Colonic mucosa (tissue), 4 donors: ENCODE measurements around the gene CHST3. TPM values are rescaled to one million over a fixed set of nuclear protein-coding genes. Genes with fewer than 3 reads are reported as not detected.

Source experiments
- DNase-seq: peaks from one replicate; pipeline ENCODE4 v3.0.0-alpha.2; 2020
- H3K27ac ChIP-seq: fragments of 200-600 bp; one replicate; pipeline ENCODE4 v1.8.0; 2021
- H3K27me3 ChIP-seq: fragments of 200-600 bp; one replicate; pipeline ENCODE4 v1.8.0; 2021
- H3K36me3 ChIP-seq: fragments of 200-600 bp; one replicate; pipeline ENCODE4 v1.8.0; 2021
- H3K4me1 ChIP-seq: fragments of 200-600 bp; one replicate; pipeline ENCODE4 v1.8.0; 2021; ENCODE audit warnings: mild to moderate bottlenecking
- H3K4me3 ChIP-seq: fragments of 200-600 bp; one replicate; pipeline ENCODE4 v1.8.0; 2021
- H3K9ac ChIP-seq, 2 donors: one replicate each; pipeline ENCODE4 v1.7.0; 2013; ENCODE audit warnings: control low read depth in 2 of 2, low read depth in 2 of 2, low read length in 2 of 2
- H3K9me3 ChIP-seq: fragments of 200-600 bp; one replicate; pipeline ENCODE4 v1.8.0; 2021
- CTCF ChIP-seq: fragments of 200-600 bp; IDR thresholded peaks from one replicate; pipeline ENCODE4 v1.8.0; 2022; ENCODE audit warnings: antibody characterized with exemption, mild to moderate bottlenecking
- intact Hi-C: fragments of 100-400 bp; cut with DNase I; formaldehyde crosslinking; loops from one replicate; pipeline ENCODE4 v1.14.1; 2022
- total RNA-seq, 2 donors: library from RNA; stranded (reverse); fragmentation: NEBNext Ultra II Directional in 1 of 2; extraction: Animal tissue kit (Norgen Biotek cat#: 25700) in 1 of 2; gene quantifications; one replicate each; pipeline ENCODE4 v1.2.1, GENCODE V29; 2021
- donor health status: healthy.
- donor health status: DM: no; HTN: no; CAD: no.
- donor health status: DM: no; HTN: no; CAD: no.

CHST3 gene
- total RNA-seq, 2 donors from 2014 or later: 2.5 to 3.4 TPM

- Histone ChIP-seq H3K27me3 (no peaks in the 10 kb centered on the region), H3K27ac (no peak overlapping the region), H3K9ac (no peak overlapping the region), H3K9me3 (no peaks in the 10 kb centered on the region), H3K4me3 (no peak overlapping the region), H3K4me1 (no peaks in the 10 kb centered on the region), H3K36me3 (no peaks in the 10 kb centered on the region)
- DNase-seq: no peak
- intact Hi-C loops: no loop called here
- TF ChIP-seq CTCF: no peak
Measured at GRCh38 chr10:72056932-72057751, 92.9 kb downstream of the CHST3 start.

GRCh38 chr10:72058347-72058898 is 94.2 kb downstream of the CHST3 start:
- no peak overlapping the region for H3K4me3 ChIP-seq
- TF ChIP-seq CTCF: no peak
- intact Hi-C loops: no loop called here
- H3K27me3 ChIP-seq: no peaks in the 10 kb centered on the region
- no peaks in the 10 kb centered on the region for H3K4me1 ChIP-seq
- H3K9ac ChIP-seq: no peak overlapping the region
- no peaks in the 10 kb centered on the region for H3K9me3 ChIP-seq
- H3K27ac ChIP-seq: no peak overlapping the region
- no peak for DNase-seq
- H3K36me3 ChIP-seq: no peaks in the 10 kb centered on the region

- no peak for TF ChIP-seq CTCF
- no peak overlapping the region for H3K9ac ChIP-seq
- H3K36me3 ChIP-seq: no peaks in the 10 kb centered on the region
- H3K4me1 ChIP-seq: peaks cover 4% of the 10 kb centered on the region
- H3K27ac ChIP-seq: no peak overlapping the region
- H3K9me3 ChIP-seq: no peaks in the 10 kb centered on the region
- intact Hi-C loops: no loop called here
- no peak overlapping the region for H3K4me3 ChIP-seq
- DNase-seq: no peak
- no peaks in the 10 kb centered on the region for H3K27me3 ChIP-seq
Measured at GRCh38 chr10:72058989-72059842, 95.0 kb downstream of the CHST3 start.

- Histone ChIP-seq H3K27me3 (no peaks in the 10 kb centered on the region), H3K36me3 (no peaks in the 10 kb centered on the region), H3K9ac (no peak overlapping the region), H3K4me1 (peaks cover 4% of the 10 kb centered on the region), H3K9me3 (no peaks in the 10 kb centered on the region), H3K27ac (no peak overlapping the region), H3K4me3 (no peak overlapping the region)
- no peak for TF ChIP-seq CTCF
- intact Hi-C loops: no loop called here
- no peak for DNase-seq
Measured at GRCh38 chr10:72059843-72060822, 95.9 kb downstream of the CHST3 start.
